GM19452 (cell line): ENCODE data around the gene SCAMP2.
"Not testable (repeated sequence)": the region's sequence is repeated elsewhere in the genome, so short reads cannot be mapped to it uniquely, and the experiment has no call there.

Experiments used
- ATAC-seq: cut with Tn5 transposase; IDR thresholded peaks from one replicate; pipeline ENCODE4 v1.9.1; 2021; ENCODE audit not compliant: unreplicated experiment

SCAMP2 gene, protein sequence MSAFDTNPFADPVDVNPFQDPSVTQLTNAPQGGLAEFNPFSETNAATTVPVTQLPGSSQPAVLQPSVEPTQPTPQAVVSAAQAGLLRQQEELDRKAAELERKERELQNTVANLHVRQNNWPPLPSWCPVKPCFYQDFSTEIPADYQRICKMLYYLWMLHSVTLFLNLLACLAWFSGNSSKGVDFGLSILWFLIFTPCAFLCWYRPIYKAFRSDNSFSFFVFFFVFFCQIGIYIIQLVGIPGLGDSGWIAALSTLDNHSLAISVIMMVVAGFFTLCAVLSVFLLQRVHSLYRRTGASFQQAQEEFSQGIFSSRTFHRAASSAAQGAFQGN

DNA sequence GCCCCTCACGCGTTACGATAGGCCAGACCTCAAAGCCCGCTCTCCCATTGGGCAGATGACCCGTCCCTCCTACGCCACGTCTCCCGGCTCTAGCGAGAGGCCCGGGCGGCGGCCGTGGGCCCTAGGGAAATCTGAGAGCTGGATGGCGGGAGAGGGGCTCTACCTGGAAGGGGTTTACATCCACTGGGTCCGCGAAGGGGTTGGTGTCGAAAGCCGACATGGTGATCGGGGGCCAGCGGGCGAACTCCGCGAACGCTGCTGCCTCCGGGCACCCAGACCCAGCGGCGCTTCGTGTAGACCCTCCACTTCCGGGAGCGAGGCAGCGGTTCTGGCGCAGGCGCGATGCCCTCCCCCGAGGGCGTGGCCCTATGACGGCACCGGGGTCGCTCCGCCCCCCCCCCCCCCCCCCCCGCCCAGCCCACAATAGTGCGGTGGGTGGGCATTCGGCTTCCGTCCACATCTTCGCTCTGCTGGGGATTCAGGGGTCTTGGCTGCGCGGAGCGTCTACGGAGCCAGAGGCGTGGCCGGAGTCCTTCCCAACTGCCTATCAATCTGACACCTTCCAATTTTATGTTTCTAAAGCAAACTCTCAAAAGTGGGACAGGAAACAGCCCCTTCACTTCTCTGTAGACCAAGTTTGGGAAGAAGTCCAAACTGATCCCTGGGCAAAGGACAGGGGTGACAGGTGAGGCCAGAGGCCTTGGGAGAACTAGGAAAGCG, at the start of gene SCAMP2:
TSS of gene SCAMP2 (minus strand) at position 330 of the 720 bp plus-strand sequence. CDS start at position 220, 110 bp downstream.
- ATAC-seq = peak; percentile 80

DNA sequence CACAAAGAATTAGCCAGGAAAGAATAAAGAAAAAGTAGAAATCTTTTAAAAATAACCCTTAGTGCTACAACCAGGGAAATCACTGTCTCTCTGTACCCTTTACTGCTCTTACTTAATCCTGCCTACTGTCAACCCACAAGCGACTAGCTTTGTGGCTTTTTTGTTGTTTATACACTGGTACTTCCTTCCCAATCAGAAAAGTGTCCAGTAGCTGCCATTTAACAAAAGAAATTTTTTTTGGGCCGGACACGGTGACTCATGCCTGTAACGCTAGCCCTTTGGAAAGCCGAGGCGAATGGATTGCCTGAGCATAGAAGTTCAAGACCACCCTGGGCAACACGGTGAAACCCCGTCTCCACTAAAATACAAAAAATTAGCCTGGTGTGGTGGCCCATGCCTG, 47.3 kb upstream of the SCAMP2 start:
- no peak for ATAC-seq

DNA sequence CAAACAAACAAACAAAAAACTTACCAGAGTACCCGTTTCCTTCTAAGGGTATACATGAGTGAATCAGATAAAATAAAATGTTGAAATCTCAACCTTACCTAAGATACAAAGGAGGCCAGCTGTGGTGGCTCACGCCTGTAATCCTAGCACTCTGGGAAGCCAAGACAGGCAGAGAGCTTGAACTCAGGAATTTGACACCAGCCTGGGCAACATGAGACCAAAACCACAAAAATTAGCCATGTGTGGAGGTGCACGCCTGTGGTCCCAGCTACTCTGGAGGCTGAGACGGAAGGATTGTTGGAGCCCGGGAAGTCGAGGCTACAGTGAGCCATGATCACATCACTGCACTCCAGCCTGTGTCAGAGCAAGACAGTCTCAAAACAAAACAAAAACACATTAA, 44.5 kb upstream of the SCAMP2 start:
- ATAC-seq = no peak

DNA sequence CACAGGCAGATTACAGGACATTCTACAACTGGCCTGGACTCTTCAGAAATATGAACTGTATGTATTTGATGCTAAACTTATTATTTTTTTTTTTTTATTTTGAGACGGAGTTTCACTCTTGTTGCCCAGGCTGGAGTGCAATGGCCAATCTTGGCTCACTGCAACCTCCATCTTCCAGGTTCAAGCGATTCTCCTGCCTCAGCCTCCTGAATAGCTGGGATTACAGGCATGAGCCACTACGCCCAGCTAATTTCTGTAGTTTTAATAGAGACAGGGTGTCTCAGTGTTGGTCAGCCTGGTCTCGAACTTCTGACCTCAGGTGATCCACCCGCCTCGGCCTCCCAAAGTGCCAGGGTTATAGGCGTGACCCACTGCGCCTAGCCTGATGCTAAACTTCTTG, 40.6 kb upstream of the SCAMP2 start:
- ATAC-seq = not testable (repeated sequence)

DNA sequence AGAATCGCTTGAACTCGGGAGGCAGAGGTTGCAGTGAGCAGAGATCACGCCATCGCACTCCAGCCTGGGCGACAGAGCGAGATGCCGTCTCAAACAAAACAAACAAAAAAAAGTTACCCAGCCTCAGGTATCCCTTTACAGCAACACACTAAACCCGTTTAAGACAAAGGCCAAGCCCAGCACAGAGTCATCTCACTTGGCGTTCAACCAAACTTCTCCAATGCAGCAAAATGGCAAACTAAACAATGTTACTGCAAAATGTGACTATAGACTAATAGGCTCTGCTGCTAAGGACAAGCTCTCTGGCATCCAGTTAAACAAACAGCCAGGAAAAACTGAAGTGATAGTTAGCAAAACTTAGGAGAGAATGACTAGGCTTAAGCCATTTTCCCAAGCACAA, 39.9 kb upstream of the SCAMP2 start:
- no peak for ATAC-seq

DNA sequence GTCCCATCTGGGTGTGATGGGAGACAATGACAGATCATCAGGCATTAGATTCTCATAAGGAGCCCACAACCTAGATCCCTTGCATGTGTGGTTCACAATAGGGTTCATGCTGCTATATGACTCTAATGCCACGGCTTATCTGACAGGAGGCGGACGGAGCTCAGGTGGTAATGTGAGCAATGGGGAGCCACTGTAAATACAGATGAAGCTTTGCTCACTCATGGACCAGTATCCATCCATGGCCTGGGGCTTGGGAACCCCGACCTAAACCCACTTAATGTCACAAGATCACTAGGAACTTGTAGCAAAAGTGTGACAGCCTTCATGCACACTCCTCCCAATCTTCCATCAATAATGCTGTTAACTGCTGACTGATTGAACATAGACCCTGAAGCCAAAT, 35.5 kb upstream of the SCAMP2 start:
- no peak for ATAC-seq

DNA sequence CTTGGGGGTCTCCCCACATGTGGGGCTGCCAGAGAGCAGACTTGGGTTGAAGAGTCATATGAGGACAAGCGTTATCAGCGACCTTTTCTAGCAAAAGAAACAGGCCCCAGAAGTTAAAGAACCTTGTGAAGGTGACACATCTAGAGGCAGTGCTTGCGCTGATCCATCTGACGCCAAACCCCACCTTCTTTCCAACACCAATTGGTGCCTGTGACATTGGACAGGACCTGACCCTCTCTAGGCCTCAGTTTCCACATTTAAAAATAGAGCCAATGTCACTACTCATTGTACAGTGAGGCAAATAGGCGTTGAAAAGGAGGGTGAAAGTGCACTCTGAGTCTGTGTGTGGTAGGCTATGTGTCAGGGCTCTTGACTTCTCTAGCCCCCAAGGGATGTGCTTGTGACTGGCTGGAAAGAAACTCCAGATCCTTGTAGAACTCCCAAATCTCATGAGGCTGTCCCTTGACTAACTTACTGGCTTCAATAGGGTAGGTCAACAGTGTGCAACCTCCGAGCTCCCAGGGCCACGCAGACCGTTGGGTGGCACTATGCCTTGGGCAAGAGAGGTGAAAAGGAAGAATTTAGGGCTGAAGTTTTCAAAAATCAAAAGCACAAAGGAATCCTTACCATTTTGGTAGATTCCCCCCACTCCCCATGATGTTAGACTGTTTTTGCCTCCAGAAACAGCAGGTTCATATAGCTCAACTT, 34.2 kb upstream of the SCAMP2 start:
- ATAC-seq = peak; percentile 7

DNA sequence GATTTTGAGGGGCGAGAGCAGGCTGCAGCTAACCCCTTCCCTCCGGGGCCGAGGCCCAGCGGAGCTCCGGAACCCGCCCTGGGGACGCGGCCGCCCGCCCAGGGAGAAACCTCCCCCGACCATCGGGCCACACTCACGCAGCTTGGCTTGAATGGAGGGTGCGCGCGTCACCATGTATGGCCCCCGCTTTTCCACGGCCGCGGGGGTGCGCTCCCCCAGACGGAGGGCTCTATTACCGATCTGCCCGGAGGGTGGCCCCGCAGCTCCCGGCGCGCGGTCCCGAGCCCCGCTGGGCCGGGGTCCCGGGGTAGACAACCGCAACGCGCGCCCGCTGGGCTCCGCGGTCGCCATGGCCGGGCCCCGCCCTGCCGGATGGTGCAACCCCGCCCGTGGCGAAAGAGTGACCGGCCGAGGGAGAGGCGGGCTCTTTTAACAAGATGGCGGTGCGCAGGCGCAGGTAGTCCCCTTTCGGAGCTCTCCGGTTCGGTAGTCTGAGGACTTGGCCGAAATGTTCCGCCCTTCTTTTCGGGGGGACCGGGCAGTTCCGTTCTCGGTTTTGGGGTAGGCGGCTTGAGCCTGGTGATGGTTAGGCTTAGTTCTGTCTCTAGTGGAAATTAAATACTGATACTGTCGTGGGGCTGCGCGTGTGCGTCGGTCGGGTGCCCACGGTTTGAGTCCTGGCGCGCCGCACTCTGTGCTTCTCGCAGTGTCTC, 33.4 kb upstream of the SCAMP2 start, which contains the start of gene FAM219B:
TSS of gene FAM219B (minus strand) at position 402 of the 713 bp plus-strand sequence. CDS start at position 351, 51 bp downstream.
- ATAC-seq = peak; percentile 68

DNA sequence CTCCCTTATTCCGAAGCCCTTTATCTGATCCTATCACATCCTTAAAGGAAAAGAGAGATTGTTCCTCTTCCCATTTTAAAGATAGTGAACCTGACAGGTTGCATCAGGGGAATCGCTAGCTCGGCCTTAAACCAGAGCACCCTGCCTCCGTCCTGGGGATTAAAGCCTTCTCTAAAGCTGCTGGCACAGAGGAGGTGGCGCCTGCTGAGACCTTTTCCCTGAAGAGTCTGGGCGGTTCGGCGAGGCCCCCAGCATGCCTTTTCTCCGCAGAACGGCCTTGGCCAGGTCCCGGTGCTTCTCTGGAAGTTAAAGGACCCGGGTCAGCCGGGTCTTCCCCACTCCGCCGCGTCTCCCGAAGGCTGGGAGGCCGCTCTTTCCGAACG, 32.9 kb upstream of the SCAMP2 start:
- peak; percentile 28 for ATAC-seq

DNA sequence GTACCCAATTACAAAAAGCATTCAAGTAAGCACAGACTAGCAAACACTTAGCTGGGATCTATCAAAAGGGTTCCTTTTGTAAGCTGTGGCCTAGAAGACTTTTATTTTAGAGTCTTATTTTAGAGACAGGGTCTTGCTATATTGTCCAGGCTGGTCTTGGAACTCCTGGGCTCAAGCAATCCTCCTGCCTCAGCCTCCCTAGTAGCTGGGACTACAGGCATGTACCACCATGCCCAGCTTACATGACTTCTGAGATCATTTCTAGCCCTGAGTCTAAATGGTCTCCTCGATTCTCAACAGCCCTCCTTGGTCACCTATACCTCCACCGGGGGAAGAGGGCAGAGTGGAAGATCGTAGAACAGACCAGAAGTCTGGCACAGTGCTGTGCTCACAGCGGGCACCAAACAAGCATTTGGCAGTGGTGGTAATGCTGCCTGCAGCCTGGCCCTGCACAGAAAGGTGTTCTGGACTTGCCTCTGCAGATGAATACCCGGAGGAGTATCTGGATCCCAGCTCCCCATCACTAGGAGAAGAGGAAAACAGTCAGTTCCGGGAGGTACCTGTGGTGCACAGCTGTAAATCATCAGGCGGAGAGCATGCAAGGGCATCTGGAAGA, 31.1 kb upstream of the SCAMP2 start:
- ATAC-seq = no peak

DNA sequence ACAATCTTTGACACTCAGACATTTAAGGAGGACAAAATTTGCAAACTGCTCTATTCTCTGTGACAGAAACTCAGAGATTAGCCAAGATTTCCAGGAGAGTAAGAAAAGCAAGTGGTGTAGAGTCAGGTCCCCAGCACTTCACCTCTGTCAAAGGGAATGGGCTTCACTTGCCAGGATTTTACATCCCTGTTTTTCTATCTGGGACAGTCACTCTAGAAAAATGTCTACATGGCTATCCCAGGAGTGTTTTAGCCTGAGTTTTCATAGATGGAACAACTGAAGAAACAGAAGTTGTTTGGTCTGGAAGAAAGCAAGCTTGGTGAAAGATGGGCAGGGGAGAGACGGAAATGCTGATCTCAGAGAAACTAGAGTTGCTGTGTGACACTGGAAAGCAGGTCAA, 30.5 kb upstream of the SCAMP2 start:
- no peak for ATAC-seq

DNA sequence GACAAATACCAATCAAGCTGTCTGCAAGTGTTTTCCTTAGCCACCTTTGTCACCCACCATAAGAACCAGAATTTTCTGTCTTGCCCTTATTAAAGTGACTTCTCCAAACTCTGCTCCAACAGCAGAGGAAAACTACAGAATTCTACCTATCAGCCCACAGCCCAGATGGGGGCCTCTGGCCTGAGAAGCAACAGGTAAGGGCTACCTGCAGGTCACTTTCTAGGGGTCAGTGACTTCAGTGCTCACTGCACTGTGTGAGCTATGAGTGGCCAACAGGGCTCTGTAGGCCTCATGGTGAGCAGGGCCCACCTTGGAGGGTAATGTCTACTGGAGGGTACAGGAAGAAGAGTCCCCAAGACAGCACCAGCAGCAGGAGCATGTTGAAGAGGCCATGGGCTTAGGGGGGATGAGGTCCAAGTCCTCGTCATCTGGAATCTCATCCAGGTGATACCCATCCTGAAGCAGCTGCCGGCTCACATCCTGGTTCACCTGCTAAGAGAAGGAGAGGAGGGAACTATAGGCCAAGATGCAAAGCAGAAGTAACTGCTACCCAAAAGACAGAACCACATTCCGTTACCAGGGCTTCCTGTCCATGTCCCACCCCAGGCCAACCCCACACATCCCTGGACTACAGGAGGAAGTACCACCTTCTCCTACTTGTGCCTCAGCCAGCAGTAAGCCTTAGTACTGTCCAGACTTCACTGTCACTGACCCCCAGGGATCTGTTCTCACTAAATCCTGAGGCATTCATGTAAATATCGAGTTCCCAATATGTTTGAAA, 29.3 kb upstream of the SCAMP2 start:
- no peak for ATAC-seq

DNA sequence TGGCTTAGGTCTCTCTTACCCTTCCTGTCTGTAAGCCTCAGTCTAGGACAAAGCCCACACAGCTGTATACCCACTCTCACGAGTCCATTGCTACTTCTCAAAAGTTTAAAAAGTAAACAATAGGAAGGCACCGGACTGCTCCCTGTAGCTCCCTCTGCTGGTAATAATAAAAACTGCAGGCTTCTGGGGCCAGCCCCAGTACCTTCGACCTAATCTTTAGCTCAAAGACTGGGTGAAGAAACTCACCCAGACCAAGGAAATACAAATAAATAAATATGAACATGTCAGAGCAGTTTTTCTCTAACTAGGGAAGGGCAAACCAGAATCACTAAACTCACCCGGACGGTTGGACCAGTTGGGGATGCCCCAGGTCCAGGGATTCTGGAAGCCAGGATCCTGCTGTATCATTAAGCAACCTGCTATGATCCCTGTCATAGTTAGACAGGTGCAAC, 28.5 kb upstream of the SCAMP2 start:
- no peak for ATAC-seq

DNA sequence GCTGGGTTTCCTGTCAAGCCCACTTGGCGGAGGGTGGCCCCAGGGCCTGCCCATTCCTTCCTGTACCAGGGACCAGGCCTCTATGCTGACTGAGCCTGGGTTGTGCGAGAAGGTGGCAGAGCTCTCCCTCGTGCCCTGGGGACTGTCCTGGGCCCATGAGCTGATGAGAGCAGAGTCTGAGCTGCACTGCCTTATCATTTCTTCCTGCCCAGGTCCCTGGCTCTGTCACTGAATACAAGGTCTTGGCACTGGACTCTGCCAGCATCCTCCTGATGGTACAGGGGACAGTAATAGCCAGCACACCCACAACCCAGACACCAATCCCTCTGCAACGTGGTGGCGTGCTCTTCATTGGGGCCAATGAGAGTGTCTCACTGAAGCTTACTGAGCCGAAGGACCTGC, 24.1 kb upstream of the SCAMP2 start:
- no peak for ATAC-seq

DNA sequence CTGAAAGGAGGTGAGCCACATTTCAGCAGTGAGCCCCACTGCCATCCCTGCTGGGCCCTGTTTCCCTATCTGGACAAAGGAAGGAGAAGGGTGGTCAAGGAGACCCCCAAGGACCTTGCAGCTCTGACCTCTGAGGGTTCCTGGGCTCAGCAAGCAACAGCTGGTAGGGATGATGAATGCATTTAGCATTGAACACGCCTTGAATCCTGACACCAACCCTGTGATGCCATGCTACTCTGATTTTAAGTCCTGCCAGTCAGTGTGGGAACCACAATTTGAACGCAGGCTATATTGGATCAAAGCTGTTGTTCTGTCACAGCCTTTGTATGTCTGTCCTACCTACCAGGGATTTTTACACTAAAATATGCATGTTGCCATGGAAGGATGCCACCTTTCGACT, 23.2 kb upstream of the SCAMP2 start:
- ATAC-seq = no peak

DNA sequence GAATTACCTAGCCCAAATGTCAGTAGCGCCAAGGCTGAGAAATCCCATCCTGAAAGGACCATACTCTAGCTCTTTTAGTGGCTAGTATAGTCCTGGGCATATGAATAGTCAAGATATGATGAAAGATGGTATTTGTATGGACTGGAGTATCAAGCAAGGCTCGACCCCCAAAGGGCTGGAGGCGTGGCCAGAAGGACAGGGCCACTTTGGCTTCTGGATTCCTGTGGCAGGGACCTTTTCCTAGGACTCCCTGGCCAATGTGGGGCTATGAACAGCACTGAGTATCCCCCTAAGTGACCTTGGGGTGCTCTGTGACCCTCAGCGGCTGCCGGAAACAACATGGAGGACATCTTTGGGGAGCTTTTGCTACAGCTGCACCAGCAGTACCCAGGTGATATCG, 22.7 kb upstream of the SCAMP2 start:
- ATAC-seq = no peak

DNA sequence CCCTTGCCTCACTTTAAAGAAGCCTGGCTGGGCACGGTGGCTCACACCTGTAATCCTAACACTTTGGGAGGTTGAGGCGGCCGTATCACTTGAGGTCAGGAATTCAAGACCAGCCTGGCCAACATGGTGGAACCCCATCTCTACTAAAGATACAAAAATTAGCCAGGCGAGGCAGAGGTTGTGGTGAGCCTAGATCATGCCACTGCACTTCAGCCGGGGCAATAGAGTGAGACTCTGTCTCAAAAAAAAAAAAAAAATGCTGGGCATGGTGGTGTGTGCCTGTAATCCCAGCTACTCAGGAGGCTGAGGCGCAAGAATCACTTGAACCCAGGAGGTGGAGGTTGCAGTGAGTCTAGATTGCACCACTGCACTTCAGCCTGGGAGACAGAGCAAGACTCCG, 21.2 kb upstream of the SCAMP2 start:
- ATAC-seq = not testable (repeated sequence)

DNA sequence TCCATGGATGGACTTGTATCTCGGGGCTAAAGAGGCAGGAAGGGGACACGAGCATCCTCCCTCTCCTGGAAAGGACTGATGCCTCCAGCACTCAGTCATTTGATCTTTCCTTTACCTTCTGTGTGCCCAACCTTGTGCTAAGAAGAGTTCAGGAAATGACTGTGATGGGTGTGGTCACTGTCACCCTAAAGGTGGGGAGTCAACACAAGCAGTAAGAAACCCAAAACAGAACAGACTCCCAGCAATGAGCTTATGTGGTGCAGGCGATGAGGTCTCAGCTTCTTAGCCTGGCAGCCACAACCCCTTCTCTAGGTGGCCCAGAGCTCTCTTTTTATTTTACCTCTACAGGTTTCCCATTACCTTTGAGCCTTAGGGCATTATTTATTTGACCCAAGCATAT, 20.5 kb upstream of the SCAMP2 start:
- ATAC-seq = no peak

DNA sequence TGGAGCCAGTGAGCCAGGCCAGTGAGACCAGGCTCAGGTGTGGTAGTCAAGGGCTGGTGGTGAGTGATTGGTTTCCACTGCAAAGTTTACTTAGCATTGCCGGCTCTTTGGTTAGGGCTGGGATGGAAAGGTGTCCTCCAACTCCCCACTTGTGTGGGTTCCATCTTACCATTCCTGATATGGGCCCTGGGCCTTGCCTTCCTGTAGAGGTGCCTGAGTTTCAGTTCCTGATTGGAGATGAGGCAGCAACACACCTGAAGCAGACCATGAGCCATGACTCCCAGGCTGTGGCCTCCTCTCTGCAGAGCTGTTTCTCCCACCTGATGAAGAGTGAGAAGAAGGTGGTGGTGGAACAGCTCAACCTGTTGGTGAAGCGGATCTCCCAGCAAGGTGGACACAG, 19.8 kb upstream of the SCAMP2 start:
- ATAC-seq = no peak

DNA sequence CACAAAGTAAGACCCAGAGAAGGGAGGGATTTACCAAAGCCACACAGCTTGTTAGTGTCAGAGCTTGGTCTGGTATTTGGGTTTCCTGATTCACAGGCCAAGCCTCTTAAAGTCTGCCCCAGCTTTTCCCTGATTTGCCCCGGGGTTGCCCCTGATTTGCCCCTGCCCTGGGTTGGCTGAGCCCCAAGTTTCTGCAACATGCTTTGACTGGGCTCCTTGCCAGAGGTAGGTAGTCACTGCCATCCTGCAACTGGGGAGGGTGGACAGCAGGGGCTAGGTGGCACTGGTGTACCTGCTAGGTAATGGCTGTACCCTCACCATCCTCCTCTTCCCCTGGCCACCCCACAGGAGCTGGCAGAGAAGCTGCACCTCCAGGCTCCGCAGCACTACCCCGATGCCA, 19.1 kb upstream of the SCAMP2 start:
- ATAC-seq = no peak
